ENCODE measurements around the gene CACNA2D4. TPM values are rescaled to one million over a fixed set of nuclear protein-coding genes. Genes with fewer than 3 reads are reported as not detected.

Gene CACNA2D4
- total RNA-seq, 1 experiment from 2014 or later: 1.7 TPM

DNA sequence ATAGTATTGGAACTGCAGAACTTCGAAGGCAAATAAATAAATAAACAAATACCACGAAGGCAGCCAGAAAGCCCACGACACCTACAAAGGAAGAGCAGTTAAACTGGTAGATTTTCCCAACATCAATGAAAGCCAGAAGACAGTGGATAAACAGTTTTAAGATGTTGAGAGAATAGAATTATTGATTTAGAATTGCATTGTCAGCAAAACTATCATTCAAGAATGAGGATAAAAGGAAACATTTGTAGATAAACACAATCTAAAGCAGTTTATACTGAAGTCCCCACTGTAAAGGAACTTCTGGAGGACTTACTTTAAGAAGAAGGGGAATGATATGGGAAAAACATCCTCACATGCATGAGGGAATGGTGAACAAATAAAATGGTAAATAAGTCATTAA, 29.5 kb downstream of the CACNA2D4 start:
- H2AFZ ChIP-seq (ENCODE audit: low read depth, low read length, poor library complexity, severe bottlenecking): no peak overlapping the region
- no peak overlapping the region for H3K4me3 ChIP-seq (replicated peaks in 1 of 2; ENCODE audit: low read depth in 1 of 2, low read length in 2 of 2)
- H3K9me2 ChIP-seq (ENCODE audit: insufficient read depth): no peaks in the 10 kb centered on the region
- H3K36me3 ChIP-seq (ENCODE audit: control insufficient read depth in 1 of 2, insufficient read depth in 2 of 2, low read length in 2 of 2): no peaks in the 10 kb centered on the region
- intact Hi-C loops (cut with micrococcal nuclease): no loop called here
- ATAC-seq (no peak), DNase-seq (ENCODE audit: low read depth, low spot score) (no peak)
- no peak overlapping the region for H3K27ac ChIP-seq (ENCODE audit: low read depth, low read length)
- no peaks in the 10 kb centered on the region for H3K4me1 ChIP-seq (ENCODE audit: control insufficient read depth in 1 of 2, insufficient read depth in 2 of 2, low read length in 2 of 2)
- ChIA-PET CTCF (no interaction called here), POLR2A (no interaction called here), RAD21 (ENCODE audit: low non-redundant PET in 1 of 2, low total read pairs in 2 of 2, uncharacterized antibody in 2 of 2, unreplicated experiment in 2 of 2) (no interaction called here)
- no peaks in the 10 kb centered on the region for H3K27me3 ChIP-seq (ENCODE audit: insufficient read depth, low read length)
- H3K9ac ChIP-seq (ENCODE audit: low read length): no peak overlapping the region
- H3K9me3 ChIP-seq (ENCODE audit: control insufficient read depth in 1 of 2, insufficient read depth in 1 of 2, low read depth in 1 of 2, low read length in 2 of 2): no peaks in the 10 kb centered on the region; a peak in 1 of 4 replicates
- TF ChIP-seq, protein P1, sequence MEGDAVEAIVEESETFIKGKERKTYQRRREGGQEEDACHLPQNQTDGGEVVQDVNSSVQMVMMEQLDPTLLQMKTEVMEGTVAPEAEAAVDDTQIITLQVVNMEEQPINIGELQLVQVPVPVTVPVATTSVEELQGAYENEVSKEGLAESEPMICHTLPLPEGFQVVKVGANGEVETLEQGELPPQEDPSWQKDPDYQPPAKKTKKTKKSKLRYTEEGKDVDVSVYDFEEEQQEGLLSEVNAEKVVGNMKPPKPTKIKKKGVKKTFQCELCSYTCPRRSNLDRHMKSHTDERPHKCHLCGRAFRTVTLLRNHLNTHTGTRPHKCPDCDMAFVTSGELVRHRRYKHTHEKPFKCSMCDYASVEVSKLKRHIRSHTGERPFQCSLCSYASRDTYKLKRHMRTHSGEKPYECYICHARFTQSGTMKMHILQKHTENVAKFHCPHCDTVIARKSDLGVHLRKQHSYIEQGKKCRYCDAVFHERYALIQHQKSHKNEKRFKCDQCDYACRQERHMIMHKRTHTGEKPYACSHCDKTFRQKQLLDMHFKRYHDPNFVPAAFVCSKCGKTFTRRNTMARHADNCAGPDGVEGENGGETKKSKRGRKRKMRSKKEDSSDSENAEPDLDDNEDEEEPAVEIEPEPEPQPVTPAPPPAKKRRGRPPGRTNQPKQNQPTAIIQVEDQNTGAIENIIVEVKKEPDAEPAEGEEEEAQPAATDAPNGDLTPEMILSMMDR (IDR thresholded peaks at IDR 0.05 in 2 of 3, conservative IDR thresholded peaks at IDR 0.05 in 1 of 3; ENCODE audit: borderline replicate concordance in 1 of 3, insufficient read depth in 1 of 3, low read depth in 2 of 3, low read length in 2 of 3): no peak
- no peak for TF ChIP-seq SRF (IDR thresholded peaks at IDR 0.05; ENCODE audit: low read depth)
- no peak for TF ChIP-seq ATF3 (IDR thresholded peaks at IDR 0.05)
- H3K79me2 ChIP-seq (ENCODE audit: insufficient read depth, low read length): no peaks in the 10 kb centered on the region
- no TSS peak for BruUV-seq (replicated peaks)
- H3K4me2 ChIP-seq (ENCODE audit: low read length): no peak overlapping the region
- no peaks in the 10 kb centered on the region for H4K20me1 ChIP-seq (ENCODE audit: insufficient read depth)

- no peak overlapping the region for H3K27ac ChIP-seq (ENCODE audit: low read depth, low read length)
- POLR2A ChIA-PET: no interaction called here
- H3K9me3 ChIP-seq (ENCODE audit: control insufficient read depth in 1 of 2, insufficient read depth in 1 of 2, low read depth in 1 of 2, low read length in 2 of 2): no peaks in the 10 kb centered on the region
- no peaks in the 10 kb centered on the region for H4K20me1 ChIP-seq (ENCODE audit: insufficient read depth)
- RAD21 ChIA-PET (ENCODE audit: low non-redundant PET in 1 of 2, low total read pairs in 2 of 2, uncharacterized antibody in 2 of 2, unreplicated experiment in 2 of 2): no interaction called here
- no peaks in the 10 kb centered on the region for H3K4me1 ChIP-seq (ENCODE audit: control insufficient read depth in 1 of 2, insufficient read depth in 2 of 2, low read length in 2 of 2)
- intact Hi-C loops (cut with micrococcal nuclease): no loop called here
- H2AFZ ChIP-seq (ENCODE audit: low read depth, low read length, poor library complexity, severe bottlenecking): no peak overlapping the region
- H3K79me2 ChIP-seq (ENCODE audit: insufficient read depth, low read length): no peaks in the 10 kb centered on the region
- CTCF ChIA-PET: no interaction called here
- no peak for ATAC-seq
- no peaks in the 10 kb centered on the region for H3K27me3 ChIP-seq (ENCODE audit: insufficient read depth, low read length)
- no peak overlapping the region for H3K9ac ChIP-seq (ENCODE audit: low read length)
- H3K36me3 ChIP-seq (ENCODE audit: control insufficient read depth in 1 of 2, insufficient read depth in 2 of 2, low read length in 2 of 2): no peaks in the 10 kb centered on the region
- no TSS peak for BruUV-seq (replicated peaks)
- no peaks in the 10 kb centered on the region for H3K9me2 ChIP-seq (ENCODE audit: insufficient read depth)
- no peak overlapping the region for H3K4me2 ChIP-seq (ENCODE audit: low read length)
- no peak for DNase-seq (ENCODE audit: low read depth, low spot score)
- no peak overlapping the region for H3K4me3 ChIP-seq (replicated peaks in 1 of 2; ENCODE audit: low read depth in 1 of 2, low read length in 2 of 2)
- TF ChIP-seq EZH2phosphoT487 (IDR thresholded peaks at IDR 0.05; ENCODE audit: borderline replicate concordance): no peak
- no peak for TF ChIP-seq TCF7L2 (IDR thresholded peaks at IDR 0.05; ENCODE audit: borderline replicate concordance, extremely low read depth, insufficient read depth, insufficient read length)
- no peak for TF ChIP-seq CEBPB (IDR thresholded peaks at IDR 0.05; ENCODE audit: low read depth)
- no peak for TF ChIP-seq POLR2A (IDR thresholded peaks at IDR 0.05; ENCODE audit: borderline replicate concordance, extremely low read depth, insufficient read depth, insufficient read length)
- TF ChIP-seq JUND (IDR thresholded peaks at IDR 0.05): no peak
- no peak for TF ChIP-seq EGR1 (IDR thresholded peaks at IDR 0.05; ENCODE audit: low read depth)
- no peak for TF ChIP-seq CBX3 (IDR thresholded peaks at IDR 0.05; ENCODE audit: low read depth)
- TF ChIP-seq ZNF274 (IDR thresholded peaks at IDR 0.05; ENCODE audit: low read depth, low read length): no peak
- TF ChIP-seq, protein P2, sequence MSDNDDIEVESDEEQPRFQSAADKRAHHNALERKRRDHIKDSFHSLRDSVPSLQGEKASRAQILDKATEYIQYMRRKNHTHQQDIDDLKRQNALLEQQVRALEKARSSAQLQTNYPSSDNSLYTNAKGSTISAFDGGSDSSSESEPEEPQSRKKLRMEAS (IDR thresholded peaks at IDR 0.05): no peak
- no peak for TF ChIP-seq REST (IDR thresholded peaks at IDR 0.05; ENCODE audit: low read depth)
- TF ChIP-seq SRF (IDR thresholded peaks at IDR 0.05; ENCODE audit: low read depth): no peak
- no peak for TF ChIP-seq RAD21 (IDR thresholded peaks at IDR 0.05; ENCODE audit: low read depth)
These were observed 31.9 kb downstream of the CACNA2D4 start for GRCh38 chr12:1886396-1887008.
